HUES48 (cell line): ENCODE results near the gene PCDHGB1.

Source experiments
- H3K27ac ChIP-seq: one replicate; pipeline ENCODE4 v1.7.0; 2013; ENCODE audit warnings: low read depth, low read length, inconsistent platforms
- H3K27me3 ChIP-seq: 2 replicates; pipeline ENCODE4 v1.6.1; 2013; ENCODE audit warnings: mild to moderate bottlenecking, low read length; ENCODE audit not compliant: control insufficient read depth, insufficient read depth
- H3K36me3 ChIP-seq: 2 replicates; pipeline ENCODE4 v1.6.1; 2013; ENCODE audit warnings: low read length; ENCODE audit not compliant: control insufficient read depth, insufficient read depth
- H3K4me1 ChIP-seq: 2 replicates; pipeline ENCODE4 v1.6.1; 2013; ENCODE audit warnings: mild to moderate bottlenecking, low read length; ENCODE audit not compliant: control insufficient read depth, insufficient read depth
- H3K4me3 ChIP-seq: 2 replicates; pipeline ENCODE4 v1.5.1; 2013; ENCODE audit warnings: mild to moderate bottlenecking, low read depth, low read length
- H3K9ac ChIP-seq: 2 replicates; pipeline ENCODE4 v1.6.1; 2013; ENCODE audit warnings: mild to moderate bottlenecking, low read depth, low read length, moderate library complexity
- H3K9me3 ChIP-seq: 2 replicates; pipeline ENCODE4 v1.6.1; 2013; ENCODE audit warnings: low read length; ENCODE audit not compliant: control insufficient read depth, insufficient read depth

PCDHGB1 gene

GRCh38 chr5:141351591-141351990, 1.7 kb downstream of the PCDHGB1 start:
- Histone ChIP-seq H3K4me1 (no peaks in the 10 kb centered on the region), H3K4me3 (no peak overlapping the region)

GRCh38 chr5:141354900-141355469, 5.1 kb downstream of the PCDHGB1 start, which contains the start of gene PCDHGA4:
TSS of gene PCDHGA4 (plus strand) at chr5:141355021. CDS start at chr5:141355108, 87 bp downstream.
- no peak within 1 kb of the TSS for H3K27ac ChIP-seq
- no peaks in the 10 kb centered on the region for H3K27me3 ChIP-seq
- H3K4me3 ChIP-seq: no peak within 1 kb of the TSS
- peaks cover 49% of the 10 kb centered on the region for H3K9me3 ChIP-seq
- H3K36me3 ChIP-seq: no peaks in the 10 kb centered on the region
- no peaks in the 10 kb centered on the region for H3K4me1 ChIP-seq
- no peak within 1 kb of the TSS for H3K9ac ChIP-seq

More at GRCh38 chr5:141351591-141351990, 1.7 kb downstream of the PCDHGB1 start:
- Histone ChIP-seq H3K36me3 (no peaks in the 10 kb centered on the region), H3K27ac (no peak overlapping the region), H3K27me3 (no peaks in the 10 kb centered on the region), H3K9ac (no peak overlapping the region), H3K9me3 (peaks cover 51% of the 10 kb centered on the region)

GRCh38 chr5:141355641-141356040, 5.7 kb downstream of the PCDHGB1 start:
- H3K9me3 ChIP-seq: peaks cover 56% of the 10 kb centered on the region
- no peaks in the 10 kb centered on the region for H3K27me3 ChIP-seq
- H3K4me3 ChIP-seq: no peak overlapping the region
- H3K9ac ChIP-seq: no peak overlapping the region
- no peaks in the 10 kb centered on the region for H3K36me3 ChIP-seq
- no peaks in the 10 kb centered on the region for H3K4me1 ChIP-seq
- H3K27ac ChIP-seq: no peak overlapping the region

GRCh38 chr5:141356133-141356532, 6.2 kb downstream of the PCDHGB1 start:
- Histone ChIP-seq H3K27ac (no peak overlapping the region), H3K4me1 (no peaks in the 10 kb centered on the region), H3K9me3 (peaks cover 58% of the 10 kb centered on the region), H3K9ac (no peak overlapping the region), H3K27me3 (no peaks in the 10 kb centered on the region), H3K4me3 (no peak overlapping the region), H3K36me3 (no peaks in the 10 kb centered on the region)

GRCh38 chr5:141356950-141357349, 7.1 kb downstream of the PCDHGB1 start:
- H3K4me1 ChIP-seq: no peaks in the 10 kb centered on the region
- H3K9me3 ChIP-seq: peaks cover 63% of the 10 kb centered on the region
- no peak overlapping the region for H3K9ac ChIP-seq
- H3K27me3 ChIP-seq: no peaks in the 10 kb centered on the region
- no peaks in the 10 kb centered on the region for H3K36me3 ChIP-seq
- H3K27ac ChIP-seq: no peak overlapping the region
- H3K4me3 ChIP-seq: no peak overlapping the region

- peaks cover 63% of the 10 kb centered on the region for H3K9me3 ChIP-seq
- H3K36me3 ChIP-seq: no peaks in the 10 kb centered on the region
- no peaks in the 10 kb centered on the region for H3K4me1 ChIP-seq
- H3K27ac ChIP-seq: no peak within 1 kb of the TSS
- no peaks in the 10 kb centered on the region for H3K27me3 ChIP-seq
- H3K9ac ChIP-seq: no peak within 1 kb of the TSS
- peak within 1 kb of the TSS; percentile 37 for H3K4me3 ChIP-seq
These were observed 10.0 kb downstream of the PCDHGB1 start, which contains the start of gene PCDHGB2 for GRCh38 chr5:141359790-141360426. TSS of gene PCDHGB2 (plus strand) at chr5:141359994. CDS start at chr5:141360136, 142 bp downstream.

GRCh38 chr5:141360685-141361084, 10.8 kb downstream of the PCDHGB1 start:
- no peaks in the 10 kb centered on the region for H3K4me1 ChIP-seq
- peaks cover 64% of the 10 kb centered on the region for H3K9me3 ChIP-seq
- peak overlapping the region; percentile 11; the same call in 1 of the 2 replicates for H3K4me3 ChIP-seq
- H3K27ac ChIP-seq: no peak overlapping the region
- no peaks in the 10 kb centered on the region for H3K27me3 ChIP-seq
- H3K36me3 ChIP-seq: no peaks in the 10 kb centered on the region
- no peak overlapping the region for H3K9ac ChIP-seq

GRCh38 chr5:141362719-141363118, 12.8 kb downstream of the PCDHGB1 start:
- Histone ChIP-seq H3K36me3 (no peaks in the 10 kb centered on the region), H3K9me3 (peaks cover 66% of the 10 kb centered on the region), H3K27me3 (no peaks in the 10 kb centered on the region), H3K9ac (no peak overlapping the region), H3K4me1 (no peaks in the 10 kb centered on the region), H3K27ac (no peak overlapping the region), H3K4me3 (peak overlapping the region; percentile 24)

GRCh38 chr5:141363952-141364660, 14.2 kb downstream of the PCDHGB1 start, which contains the start of gene PCDHGA5:
TSS of gene PCDHGA5 (plus strand) at chr5:141364162. CDS start at chr5:141364331, 169 bp downstream.
- Histone ChIP-seq H3K9ac (no peak within 1 kb of the TSS), H3K4me1 (no peaks in the 10 kb centered on the region), H3K27me3 (no peaks in the 10 kb centered on the region), H3K36me3 (no peaks in the 10 kb centered on the region), H3K9me3 (peaks cover 68% of the 10 kb centered on the region), H3K4me3 (peak within 1 kb of the TSS; percentile 24; the same call in 1 of the 2 replicates), H3K27ac (no peak within 1 kb of the TSS)

GRCh38 chr5:141366016-141366896, 16.4 kb downstream of the PCDHGB1 start:
- Histone ChIP-seq H3K4me1 (no peaks in the 10 kb centered on the region), H3K9ac (no peak overlapping the region), H3K9me3 (peaks cover 62% of the 10 kb centered on the region), H3K36me3 (no peaks in the 10 kb centered on the region), H3K27me3 (no peaks in the 10 kb centered on the region), H3K4me3 (no peak overlapping the region), H3K27ac (no peak overlapping the region)
